Suprapubic skin (tissue), 4 donors: ENCODE results near the gene SCUBE2. TPM values are rescaled to one million over a fixed set of nuclear protein-coding genes. Genes with fewer than 3 reads are reported as not detected.
A peak's percentile ranks its signal among the peaks of the same experiment; 100 is the strongest.

Experiments used
- DNase-seq, 2 donors: peaks; one replicate each; pipeline ENCODE4 v3.0.0-alpha.2; 2019; ENCODE audit warnings: low spot score in 2 of 2
- H3K27ac ChIP-seq: fragments of 200-600 bp; sonication (generic); one replicate; pipeline ENCODE4 v1.5.1; 2019
- H3K27me3 ChIP-seq: fragments of 200-600 bp; sonication (generic); one replicate; pipeline ENCODE4 v1.5.1; 2019
- H3K36me3 ChIP-seq: fragments of 200-600 bp; sonication (generic); one replicate; pipeline ENCODE4 v1.5.1; 2019
- H3K4me1 ChIP-seq: fragments of 200-600 bp; sonication (generic); one replicate; pipeline ENCODE4 v1.5.1; 2019
- H3K4me3 ChIP-seq: fragments of 200-600 bp; sonication (generic); one replicate; pipeline ENCODE4 v1.5.1; 2019; ENCODE audit warnings: mild to moderate bottlenecking
- H3K9me3 ChIP-seq: fragments of 200-600 bp; sonication (generic); one replicate; pipeline ENCODE4 v1.5.1; 2019
- CTCF ChIP-seq, 2 donors: fragments of 200-600 bp in 1 of 2; fragments of 450-650 bp in 1 of 2; sonication (generic) in 1 of 2; IDR thresholded peaks; one replicate each; pipeline ENCODE4 v1.5.1; 2016 to 2019; ENCODE audit warnings: antibody characterized with exemption in 2 of 2, mild to moderate bottlenecking in 1 of 2, moderate library complexity in 1 of 2
- EP300 ChIP-seq: sonication (generic); formaldehyde crosslinking; IDR thresholded peaks from one replicate; pipeline ENCODE4 v1.6.1; 2017; ENCODE audit warnings: antibody characterized with exemption
- POLR2A ChIP-seq, 2 donors: fragments of 450-650 bp; IDR thresholded peaks; one replicate each; pipeline ENCODE4 v1.6.1; 2017; ENCODE audit warnings: antibody characterized with exemption in 2 of 2, mild to moderate bottlenecking in 2 of 2, moderate library complexity in 2 of 2
- POLR2AphosphoS5 ChIP-seq, 3 donors: sonication (generic); formaldehyde crosslinking; IDR thresholded peaks; one replicate each; pipeline ENCODE4 v1.6.1; 2017; ENCODE audit warnings: antibody characterized with exemption in 3 of 3
- WGBS: methylation state at CpG from one replicate; pipeline ENCODE4 v1.1.5; 2018; 5-methylcytosine and 5-hydroxymethylcytosine counted together
- total RNA-seq, 4 donors: library from RNA; depleted of rRNA; stranded (reverse); fragments of >200 nt; gene quantifications; one replicate each; pipeline ENCODE4 v1.1.0, GENCODE V29; 2016

The SCUBE2 gene
- total RNA-seq, 4 donors from 2014 or later, result 3.8 to 36.0 (median 24.1) TPM

- Histone ChIP-seq H3K36me3 (no peaks in the 10 kb centered on the region), H3K4me3 (no peak overlapping the region), H3K4me1 (peaks cover 17% of the 10 kb centered on the region), H3K27me3 (peaks cover under 1% of the 10 kb centered on the region), H3K9me3 (no peaks in the 10 kb centered on the region), H3K27ac (no peak overlapping the region)
- WGBS, result 60% methylated on average over 3 of the region's 3 CpGs
- DNase-seq, result no peak
- no peak for TF ChIP-seq POLR2AphosphoS5 (IDR thresholded peaks at IDR 0.05)
- TF ChIP-seq EP300, result no peak
- TF ChIP-seq CTCF (IDR thresholded peaks at IDR 0.05), result no peak
- TF ChIP-seq POLR2A (IDR thresholded peaks at IDR 0.05), result no peak
These were observed 83.3 kb downstream of the SCUBE2 start for GRCh38 chr11:9008011-9008550.

GRCh38 chr11:9005087-9005486 lies 86.3 kb downstream of the SCUBE2 start:
- Histone ChIP-seq H3K4me1 (peaks cover 23% of the 10 kb centered on the region), H3K9me3 (no peaks in the 10 kb centered on the region), H3K36me3 (no peaks in the 10 kb centered on the region), H3K27me3 (peaks cover 11% of the 10 kb centered on the region), H3K4me3 (no peak overlapping the region), H3K27ac (no peak overlapping the region)
- no peak for DNase-seq
- 75% methylated on average over 4 of the region's 4 CpGs for WGBS
- no peak for TF ChIP-seq POLR2A (IDR thresholded peaks at IDR 0.05)
- no peak for TF ChIP-seq EP300
- TF ChIP-seq CTCF (IDR thresholded peaks at IDR 0.05), result no peak
- TF ChIP-seq POLR2AphosphoS5 (IDR thresholded peaks at IDR 0.05), result no peak

- H3K4me3 ChIP-seq, result peak overlapping the region; percentile 50
- peaks cover 23% of the 10 kb centered on the region for H3K4me1 ChIP-seq
- H3K36me3 ChIP-seq, result no peaks in the 10 kb centered on the region
- H3K27ac ChIP-seq, result no peak overlapping the region
- no peaks in the 10 kb centered on the region for H3K9me3 ChIP-seq
- peak; percentile 73 to 81 for DNase-seq
- TF ChIP-seq POLR2AphosphoS5 (IDR thresholded peaks at IDR 0.05), result no peak
- no peak for TF ChIP-seq POLR2A (IDR thresholded peaks at IDR 0.05)
- TF ChIP-seq EP300, result no peak
- TF ChIP-seq CTCF (IDR thresholded peaks at IDR 0.05), result no peak
- 39% methylated on average over 5 of the region's 69 CpGs for WGBS
- H3K27me3 ChIP-seq, result peaks cover 11% of the 10 kb centered on the region
These were observed 87.0 kb downstream of the SCUBE2 start for GRCh38 chr11:9004183-9004926.

GRCh38 chr11:9003573-9004182 lies 87.7 kb downstream of the SCUBE2 start, which contains the start of gene NRIP3:
TSS of gene NRIP3 (minus strand) at chr11:9004001. CDS start at chr11:9003935, 66 bp downstream.
- no peak within 1 kb of the TSS for H3K27ac ChIP-seq

More at GRCh38 chr11:9003573-9004182, 87.7 kb downstream of the SCUBE2 start, which contains the start of gene NRIP3:
- Histone ChIP-seq H3K27me3 (peaks cover 11% of the 10 kb centered on the region), H3K36me3 (no peaks in the 10 kb centered on the region), H3K4me3 (peak within 1 kb of the TSS; percentile 50), H3K4me1 (peaks cover 23% of the 10 kb centered on the region), H3K9me3 (no peaks in the 10 kb centered on the region)
- DNase-seq, result peak; percentile 78 to 84
- TF ChIP-seq POLR2AphosphoS5 (IDR thresholded peaks at IDR 0.05) (no peak), CTCF (IDR thresholded peaks at IDR 0.05) (no peak), EP300 (no peak), POLR2A (IDR thresholded peaks at IDR 0.05) (peak in 1 of 2 donors; percentile 38)
- WGBS, result under 1% methylated on average over 39 of the region's 83 CpGs
